GM19463 (cell line): ENCODE results near the gene ZNF362.
"Not testable (repeated sequence)": the region's sequence is repeated elsewhere in the genome, so short reads cannot be mapped to it uniquely, and the experiment has no call there.

Experiments
- ATAC-seq: cut with Tn5 transposase; IDR thresholded peaks from one replicate; pipeline ENCODE4 v1.9.1; 2021; ENCODE audit warnings: mild to moderate bottlenecking, moderate library complexity; ENCODE audit not compliant: unreplicated experiment

The ZNF362 gene

GRCh38 chr1:33256471-33257206 is at the start of gene ZNF362:
ZNF362 (plus strand) TSS chr1:33256492; CDS start chr1:33270575, 14,083 bp downstream.
- ATAC-seq: peak; percentile 50

- no peak for ATAC-seq
Measured at GRCh38 chr1:33211972-33212371, 44.3 kb upstream of the ZNF362 start.

- no peak for ATAC-seq
Measured at GRCh38 chr1:33219886-33220661, 36.2 kb upstream of the ZNF362 start.

- ATAC-seq: no peak
Measured at GRCh38 chr1:33220676-33221384, 35.5 kb upstream of the ZNF362 start.

- no peak for ATAC-seq
Measured at GRCh38 chr1:33221385-33221758, 34.9 kb upstream of the ZNF362 start.

- no peak for ATAC-seq
Measured at GRCh38 chr1:33222381-33222780, 33.9 kb upstream of the ZNF362 start.

GRCh38 chr1:33224166-33224707 is 32.1 kb upstream of the ZNF362 start:
- ATAC-seq: no peak

- ATAC-seq: no peak
Measured at GRCh38 chr1:33225586-33225985, 30.7 kb upstream of the ZNF362 start.

GRCh38 chr1:33228935-33229487 is 27.3 kb upstream of the ZNF362 start:
- ATAC-seq: no peak

- ATAC-seq: no peak
Measured at GRCh38 chr1:33231166-33231565, 25.1 kb upstream of the ZNF362 start.

- no peak for ATAC-seq
Measured at GRCh38 chr1:33232716-33233115, 23.6 kb upstream of the ZNF362 start.

- no peak for ATAC-seq
Measured at GRCh38 chr1:33234131-33234530, 22.2 kb upstream of the ZNF362 start.

- no peak for ATAC-seq
Measured at GRCh38 chr1:33234588-33234990, 21.7 kb upstream of the ZNF362 start.

GRCh38 chr1:33235521-33235920 is 20.8 kb upstream of the ZNF362 start:
- no peak for ATAC-seq

GRCh38 chr1:33236498-33236897 is 19.8 kb upstream of the ZNF362 start:
- no peak for ATAC-seq

- ATAC-seq: no peak
Measured at GRCh38 chr1:33237579-33237978, 18.7 kb upstream of the ZNF362 start.

- not testable (repeated sequence) for ATAC-seq
Measured at GRCh38 chr1:33238194-33238724, 18.0 kb upstream of the ZNF362 start.

GRCh38 chr1:33239410-33239809 is 16.9 kb upstream of the ZNF362 start:
- ATAC-seq: not testable (repeated sequence)

GRCh38 chr1:33241866-33242265 is 14.4 kb upstream of the ZNF362 start:
- no peak for ATAC-seq

- no peak for ATAC-seq
Measured at GRCh38 chr1:33242652-33243051, 13.6 kb upstream of the ZNF362 start.
